T-helper 9 cell (primary cell): ENCODE measurements around the gene PLA2G4F.

Source experiments
- DNase-seq: peaks from one replicate; pipeline ENCODE4 v3.0.0-alpha.2; 2020

PLA2G4F gene

DNA sequence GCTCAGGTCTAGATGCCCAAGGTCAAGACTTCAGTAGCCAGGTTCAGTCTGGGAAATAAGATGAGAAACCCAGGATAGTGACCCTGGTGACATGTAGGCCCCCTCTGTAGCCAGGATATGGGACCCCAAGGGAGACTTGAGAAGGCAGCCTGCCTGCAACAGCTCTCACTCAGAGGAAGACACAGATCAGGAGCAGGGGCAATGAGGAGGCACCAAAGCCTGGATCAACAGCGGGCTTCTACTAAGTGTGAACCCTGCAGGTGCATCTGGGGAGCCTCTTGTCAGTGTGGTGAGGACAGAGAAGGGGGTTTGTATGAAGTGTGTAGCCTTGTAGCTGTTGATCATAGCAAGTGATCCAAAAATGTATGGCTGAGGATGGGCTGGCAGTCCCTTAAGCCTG lies 25.4 kb downstream of the PLA2G4F start:
- no peak for DNase-seq

DNA sequence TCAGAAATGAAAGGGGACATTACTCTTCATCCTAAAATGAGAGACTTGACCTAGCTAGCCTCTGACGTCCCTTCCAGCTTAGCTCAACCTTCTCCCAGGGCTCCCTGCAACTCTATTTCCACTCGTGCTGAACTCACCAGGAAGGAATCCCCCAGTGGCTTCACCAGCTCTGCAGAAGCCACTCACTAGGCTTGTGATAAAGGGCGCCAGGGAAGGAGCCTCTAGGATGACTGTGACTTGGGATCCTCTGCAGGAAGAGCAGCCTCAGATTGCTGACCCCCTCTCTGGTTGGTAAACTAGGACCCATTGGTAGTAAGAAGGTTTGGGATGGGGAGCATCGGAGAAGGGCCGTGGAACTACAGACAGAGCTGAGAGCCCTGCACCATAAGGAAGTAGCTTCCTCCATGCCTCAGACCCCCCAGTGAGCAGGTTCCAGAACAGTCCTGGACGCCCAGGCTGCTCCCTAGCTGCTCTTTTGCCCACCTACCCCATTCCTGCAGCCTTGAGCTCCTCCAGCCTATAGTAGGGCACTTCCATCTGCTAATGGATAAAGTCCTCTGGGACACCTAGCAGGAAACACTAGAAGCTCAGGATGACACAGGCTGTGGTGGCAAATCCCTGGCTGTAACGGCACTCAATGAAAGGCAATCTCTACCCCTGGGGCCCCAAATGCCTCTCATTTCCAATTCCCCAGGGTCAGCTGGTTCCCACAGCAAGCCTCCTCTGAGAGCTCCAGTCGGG lies 26.0 kb downstream of the PLA2G4F start:
- no peak for DNase-seq

DNA sequence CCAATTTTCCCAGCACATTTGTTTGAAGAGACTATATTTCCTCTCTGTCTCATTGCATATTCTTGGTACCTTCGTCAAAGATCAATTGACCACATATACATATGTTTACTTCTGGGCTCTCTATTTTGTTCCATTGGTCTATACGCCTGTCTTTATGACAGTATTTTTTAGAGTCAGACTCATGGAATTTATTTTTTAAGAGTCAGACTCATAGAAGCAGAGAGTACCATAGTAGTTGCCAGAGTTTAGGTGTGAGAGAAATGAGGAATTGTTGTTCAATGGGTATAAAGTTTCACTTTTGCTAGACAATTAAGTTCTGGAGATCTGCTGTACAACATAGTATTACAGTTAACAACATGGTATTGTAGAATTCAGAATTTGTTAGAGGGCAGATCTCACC lies 27.1 kb downstream of the PLA2G4F start:
- no peak for DNase-seq

GRCh38 chr15:42128476-42128875 lies 28.0 kb downstream of the PLA2G4F start:
- DNase-seq: no peak

DNA sequence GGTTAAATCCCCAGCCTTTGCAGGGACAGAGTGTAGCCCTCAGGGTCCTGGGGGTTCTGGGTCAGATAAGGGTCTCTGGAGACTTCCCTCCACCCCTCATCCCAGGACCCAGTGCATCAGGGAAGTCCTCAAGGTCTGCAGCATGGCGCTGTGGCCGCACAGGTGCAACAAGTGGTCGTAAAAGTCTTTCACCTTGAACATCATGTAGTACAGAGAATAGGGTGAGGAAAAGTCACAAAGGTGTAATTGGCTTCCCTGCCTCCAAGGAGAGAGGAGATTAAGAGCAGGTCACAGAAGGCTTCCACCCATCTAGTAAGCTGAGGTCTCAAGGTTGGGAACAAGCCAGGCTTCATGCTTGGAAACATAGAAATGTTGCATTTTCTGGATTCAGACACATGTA lies 32.9 kb downstream of the PLA2G4F start:
- no peak for DNase-seq

DNA sequence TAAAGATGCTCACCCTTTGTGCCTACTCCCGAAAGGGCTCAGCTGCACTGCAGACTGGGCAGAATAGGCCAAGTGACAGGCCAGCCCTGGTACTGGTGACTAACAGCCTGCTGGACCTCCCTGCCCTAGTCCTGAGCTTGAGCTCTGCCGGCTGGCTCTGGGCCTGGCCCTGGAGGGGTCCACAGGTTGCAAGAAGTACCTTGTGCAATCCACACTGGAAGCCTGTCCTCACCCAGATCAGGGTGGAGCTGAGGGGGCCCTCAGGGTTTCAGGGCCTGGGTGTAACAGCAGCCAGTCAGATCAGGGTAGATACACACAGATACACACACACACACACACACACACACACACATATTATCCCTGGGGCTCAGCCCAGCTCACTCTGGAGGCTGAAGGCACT lies 34.8 kb downstream of the PLA2G4F start:
- no peak for DNase-seq

- DNase-seq: no peak
Observed at GRCh38 chr15:42121021-42121420, 35.4 kb downstream of the PLA2G4F start.

GRCh38 chr15:42120285-42120684 lies 36.2 kb downstream of the PLA2G4F start:
- no peak for DNase-seq

GRCh38 chr15:42119446-42119760 lies 37.0 kb downstream of the PLA2G4F start:
- no peak for DNase-seq

- no peak for DNase-seq
Observed at GRCh38 chr15:42118650-42119445, 37.6 kb downstream of the PLA2G4F start.

GRCh38 chr15:42111924-42112323 lies 44.5 kb downstream of the PLA2G4F start:
- no peak for DNase-seq

- DNase-seq: no peak
Observed at GRCh38 chr15:42110367-42110766, 46.1 kb downstream of the PLA2G4F start.

GRCh38 chr15:42108806-42109205 lies 47.6 kb downstream of the PLA2G4F start:
- no peak for DNase-seq

GRCh38 chr15:42108189-42108588 lies 48.2 kb downstream of the PLA2G4F start:
- DNase-seq: no peak

DNA sequence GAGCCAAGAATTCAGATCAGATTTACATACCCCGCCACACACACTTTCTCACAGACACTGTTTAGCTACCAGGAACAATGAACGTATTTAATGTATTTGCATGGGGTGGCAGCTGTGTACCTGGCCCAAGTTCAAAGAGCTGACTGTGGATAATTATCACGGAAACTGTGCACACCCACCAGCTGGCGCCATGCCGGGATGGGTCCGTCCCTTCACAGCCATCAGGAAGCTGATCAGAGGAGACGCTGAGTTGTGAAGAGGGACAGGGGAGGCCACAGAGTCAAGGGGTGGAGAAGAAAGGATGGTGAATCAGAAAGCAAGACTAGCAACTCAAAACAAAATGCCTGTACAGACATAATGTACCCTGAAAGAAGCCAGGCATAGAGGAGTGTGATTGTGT lies 49.0 kb downstream of the PLA2G4F start:
- no peak for DNase-seq

DNA sequence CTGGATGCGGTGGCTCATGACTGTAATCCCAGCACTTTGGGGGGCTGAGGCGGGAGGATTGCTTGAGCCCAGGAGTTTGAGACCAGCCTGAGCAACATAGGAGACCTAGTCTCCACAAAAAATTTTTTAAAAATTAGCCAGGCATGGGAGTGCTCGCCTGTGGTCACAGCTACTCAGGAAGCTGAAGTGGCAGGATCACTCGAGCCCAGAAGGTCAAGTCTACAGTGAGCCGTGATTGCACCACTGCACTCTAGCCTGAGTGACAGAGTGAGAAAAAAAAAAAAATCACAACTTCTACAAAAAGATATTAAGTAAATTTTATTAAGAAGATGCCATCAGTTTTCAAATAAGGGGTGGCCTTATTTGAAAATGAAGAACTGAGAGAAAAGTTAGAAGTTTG lies 50.1 kb downstream of the PLA2G4F start:
- DNase-seq: no peak

- no peak for DNase-seq
Observed at GRCh38 chr15:42104095-42104891, 52.1 kb downstream of the PLA2G4F start.

DNA sequence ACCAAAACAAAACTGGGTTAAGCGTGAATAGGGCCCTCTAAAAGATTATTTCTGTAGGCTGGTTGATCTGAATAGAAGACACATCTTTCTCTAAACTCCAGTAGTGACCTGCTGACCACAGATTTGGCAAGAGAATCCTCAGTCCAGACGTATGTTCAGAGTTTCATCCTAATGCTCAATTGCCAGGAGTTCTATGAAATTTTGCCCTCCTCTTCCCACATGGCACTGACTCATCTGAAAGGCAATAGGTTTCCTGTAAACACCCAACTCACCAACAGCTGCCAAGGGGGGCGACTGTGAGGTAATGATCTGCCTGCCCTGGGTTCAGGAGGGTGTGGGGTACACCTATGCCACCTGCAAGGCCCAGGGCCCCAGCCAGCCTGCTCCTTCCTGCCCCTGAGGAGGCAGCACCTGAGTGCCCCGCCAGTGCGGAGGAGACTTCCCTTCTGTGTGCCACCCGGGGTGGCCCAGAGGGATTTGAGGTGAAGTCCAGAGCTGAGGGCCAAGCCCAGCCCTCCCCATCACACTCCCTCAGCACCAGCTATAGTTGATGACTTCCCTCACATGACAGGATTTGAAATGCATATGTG lies 53.7 kb downstream of the PLA2G4F start:
- DNase-seq: no peak

DNA sequence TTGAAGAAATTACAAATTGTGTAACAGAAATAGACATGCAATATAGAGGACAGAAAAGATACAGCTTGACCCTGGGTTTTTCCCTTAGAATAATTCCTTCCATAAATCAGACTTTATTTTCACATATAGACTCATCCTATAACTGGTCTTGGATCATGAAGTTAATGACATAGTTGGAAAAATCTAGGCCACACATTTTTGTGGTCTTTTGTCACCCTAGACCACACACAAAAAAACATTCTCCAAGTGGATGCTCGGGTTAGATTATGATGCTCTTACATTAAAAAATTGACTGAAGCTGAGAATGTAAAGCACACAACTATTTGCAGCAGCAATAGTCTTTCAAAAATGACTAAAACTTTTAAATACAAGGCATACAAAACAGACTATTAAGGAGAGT lies 54.6 kb downstream of the PLA2G4F start:
- DNase-seq: no peak

DNA sequence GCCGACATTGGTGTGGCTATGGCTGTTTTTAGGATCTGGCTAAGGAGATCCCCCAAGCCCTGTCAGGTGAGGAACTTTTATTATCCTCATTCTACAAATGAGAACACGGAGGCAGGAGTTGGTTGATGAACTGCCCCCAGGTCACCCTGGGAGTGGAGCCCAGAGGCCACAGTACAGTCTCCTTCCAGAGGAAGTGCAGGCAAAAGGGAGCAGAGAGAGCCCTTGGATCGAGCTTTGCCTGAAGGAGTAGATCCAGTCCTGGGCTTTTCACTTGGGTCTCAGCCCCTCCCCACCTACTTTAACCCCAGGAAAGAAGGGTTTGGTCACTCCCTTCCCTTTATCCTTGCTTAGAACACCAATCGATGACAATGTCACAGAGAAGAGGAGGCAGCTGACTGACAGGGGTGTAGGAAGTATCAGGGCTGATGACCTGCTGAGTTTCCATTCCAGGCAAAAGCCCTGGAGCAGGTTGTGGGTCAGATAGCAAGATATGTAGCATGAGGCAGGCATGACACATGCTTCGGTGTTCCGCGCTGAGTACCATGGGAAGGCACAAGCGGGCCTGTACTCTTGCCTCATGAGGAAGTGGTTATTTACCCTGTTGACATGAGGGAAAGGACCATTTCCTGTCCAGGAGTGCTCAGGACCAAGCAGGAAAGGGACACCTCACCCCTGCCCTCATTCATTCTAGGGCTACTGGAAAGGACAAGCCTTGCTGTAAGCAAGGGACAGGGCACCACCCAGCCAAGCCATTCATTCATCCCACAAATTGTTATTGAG lies 56.2 kb downstream of the PLA2G4F start:
- no peak for DNase-seq

DNA sequence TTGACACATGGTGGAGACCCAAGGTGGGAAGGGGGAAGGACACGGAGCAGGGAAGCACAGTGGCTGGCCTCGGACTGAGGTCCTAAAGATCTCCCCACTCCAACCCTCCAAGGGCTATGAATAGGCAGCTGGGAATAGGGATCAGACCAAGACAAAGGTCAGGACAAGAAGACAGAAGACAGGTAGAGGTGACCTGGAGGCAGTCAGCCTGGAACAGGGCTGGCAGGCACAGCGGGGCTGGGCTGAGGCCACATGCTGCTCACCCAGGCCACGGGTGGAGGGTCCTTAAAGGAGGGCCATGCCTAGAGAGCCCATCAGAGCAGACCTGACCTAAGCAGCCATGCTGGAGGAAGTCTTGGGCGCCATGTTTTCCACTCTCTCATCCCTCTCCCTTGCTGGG lies 59.4 kb downstream of the PLA2G4F start:
- DNase-seq: no peak

- no peak for DNase-seq
Observed at GRCh38 chr15:42094512-42094963, 61.9 kb downstream of the PLA2G4F start, which contains the start of gene PLA2G4D. PLA2G4D (minus strand) TSS chr15:42094562; CDS start chr15:42094459, 103 bp downstream.
